GM18868 (cell line): ENCODE data around the gene RERG.

Experiments used
- ATAC-seq: cut with Tn5 transposase; IDR thresholded peaks from one replicate; pipeline ENCODE4 v1.9.1; 2021; ENCODE audit warnings: mild to moderate bottlenecking, moderate library complexity; ENCODE audit not compliant: unreplicated experiment

Gene RERG

GRCh38 chr12:15192720-15193119 lies 28.5 kb downstream of the RERG start:
- ATAC-seq, result no peak

GRCh38 chr12:15188127-15188526 lies 33.1 kb downstream of the RERG start:
- no peak for ATAC-seq

GRCh38 chr12:15186597-15186996 lies 34.6 kb downstream of the RERG start:
- no peak for ATAC-seq

GRCh38 chr12:15184484-15184883 lies 36.7 kb downstream of the RERG start:
- no peak for ATAC-seq

GRCh38 chr12:15183821-15184220 lies 37.4 kb downstream of the RERG start:
- no peak for ATAC-seq

- no peak for ATAC-seq
Observed at GRCh38 chr12:15181017-15181683, 40.1 kb downstream of the RERG start.

- ATAC-seq, result no peak
Observed at GRCh38 chr12:15180325-15180724, 40.9 kb downstream of the RERG start.

- ATAC-seq, result no peak
Observed at GRCh38 chr12:15179672-15180071, 41.5 kb downstream of the RERG start.

- no peak for ATAC-seq
Observed at GRCh38 chr12:15173142-15173541, 48.1 kb downstream of the RERG start.

GRCh38 chr12:15172060-15172822 lies 49.0 kb downstream of the RERG start:
- ATAC-seq, result no peak

- ATAC-seq, result no peak
Observed at GRCh38 chr12:15171012-15171655, 50.1 kb downstream of the RERG start.

GRCh38 chr12:15168026-15168678 lies 53.1 kb downstream of the RERG start:
- no peak for ATAC-seq

- ATAC-seq, result no peak
Observed at GRCh38 chr12:15165012-15165659, 56.1 kb downstream of the RERG start.

GRCh38 chr12:15163030-15163976 lies 57.9 kb downstream of the RERG start:
- ATAC-seq, result no peak

- no peak for ATAC-seq
Observed at GRCh38 chr12:15158083-15158482, 63.1 kb downstream of the RERG start.

GRCh38 chr12:15157269-15157671 lies 63.9 kb downstream of the RERG start:
- no peak for ATAC-seq

GRCh38 chr12:15155271-15155670 lies 65.9 kb downstream of the RERG start:
- no peak for ATAC-seq

- no peak for ATAC-seq
Observed at GRCh38 chr12:15154103-15154502, 67.1 kb downstream of the RERG start.

GRCh38 chr12:15152868-15153267 lies 68.3 kb downstream of the RERG start:
- no peak for ATAC-seq

GRCh38 chr12:15152456-15152855 lies 68.8 kb downstream of the RERG start:
- ATAC-seq, result no peak
